ENCODE results near the gene SDK1.

The SDK1 gene

GRCh38 chr7:3469641-3470040, 168.6 kb downstream of the SDK1 start:
- DNase-seq (ENCODE audit: extremely low read depth, low read depth) = no peak
- no peak for TF ChIP-seq CTCF (IDR thresholded peaks at IDR 0.05; ENCODE audit: low read depth, low read length)

GRCh38 chr7:3480197-3480596, 179.1 kb downstream of the SDK1 start:
- DNase-seq (ENCODE audit: extremely low read depth, low read depth) = no peak
- TF ChIP-seq CTCF (IDR thresholded peaks at IDR 0.05; ENCODE audit: low read depth, low read length) = no peak

- no peak for TF ChIP-seq CTCF (IDR thresholded peaks at IDR 0.05; ENCODE audit: low read depth, low read length)
- DNase-seq (ENCODE audit: extremely low read depth, low read depth) = no peak
Measured at GRCh38 chr7:3481435-3481834, 180.4 kb downstream of the SDK1 start.

- TF ChIP-seq CTCF (IDR thresholded peaks at IDR 0.05; ENCODE audit: low read depth, low read length) = peak; percentile 32
- no peak for DNase-seq (ENCODE audit: extremely low read depth, low read depth)
Measured at GRCh38 chr7:3482147-3482921, 181.3 kb downstream of the SDK1 start.

GRCh38 chr7:3486841-3487240, 185.8 kb downstream of the SDK1 start:
- no peak for TF ChIP-seq CTCF (IDR thresholded peaks at IDR 0.05; ENCODE audit: low read depth, low read length)
- DNase-seq (ENCODE audit: extremely low read depth, low read depth) = no peak

- no peak for DNase-seq (ENCODE audit: extremely low read depth, low read depth)
- no peak for TF ChIP-seq CTCF (IDR thresholded peaks at IDR 0.05; ENCODE audit: low read depth, low read length)
Measured at GRCh38 chr7:3488829-3489228, 187.8 kb downstream of the SDK1 start.

GRCh38 chr7:3493499-3493898, 192.4 kb downstream of the SDK1 start:
- no peak for DNase-seq (ENCODE audit: extremely low read depth, low read depth)
- no peak for TF ChIP-seq CTCF (IDR thresholded peaks at IDR 0.05; ENCODE audit: low read depth, low read length)
